ENCODE data around the gene GRAP2.

DNA sequence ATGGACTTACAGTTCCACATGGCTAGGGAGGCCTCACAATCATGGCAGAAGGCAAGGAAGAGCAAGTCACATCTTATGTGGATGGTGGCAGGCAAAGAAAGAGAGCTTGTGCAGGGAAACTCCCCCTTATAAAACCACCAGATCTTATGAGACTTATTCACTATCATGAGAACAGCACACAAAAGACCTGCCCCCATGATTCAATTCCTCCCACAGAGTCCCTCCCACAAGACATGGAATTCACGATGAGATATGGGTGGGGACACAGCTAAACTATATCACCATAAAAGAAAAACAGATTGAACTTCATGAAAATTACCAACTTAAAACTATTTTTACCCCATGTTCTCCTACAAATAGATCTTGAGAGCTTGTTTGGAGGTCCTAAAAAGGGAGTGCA lies 26.9 kb upstream of the GRAP2 start:
- no peak for TF ChIP-seq POLR2A (IDR thresholded peaks at IDR 0.05; ENCODE audit: low read length)
- no peak for TF ChIP-seq GATA1 (IDR thresholded peaks at IDR 0.05; ENCODE audit: low read depth, low read length)

Data from erythroblast (primary cell).